Adrenal gland (tissue), 5 donors: ENCODE results near the gene PARD3B.

Experiments used
- CTCF ChIP-seq, 6 experiments: fragments of 450-650 bp in 4 of 6; fragments of 200-600 bp in 2 of 6; sonication (generic) in 1 of 6; IDR thresholded peaks; 1 replicate in 5 of 6; 2 replicates in 1 of 6; pipeline versions ENCODE4 v1.5.1 to v1.8.0; 2016 to 2021; ENCODE audit warnings: antibody characterized with exemption in 6 of 6, mild to moderate bottlenecking in 2 of 6, moderate library complexity in 1 of 6
- POLR2A ChIP-seq, 2 donors: fragments of 450-650 bp; IDR thresholded peaks; one replicate each; pipeline ENCODE4 v1.6.1; 2017; ENCODE audit warnings: antibody characterized with exemption in 2 of 2, mild to moderate bottlenecking in 2 of 2, moderate library complexity in 1 of 2
- donor health status: DM: no; HTN: no; CAD: no.

GRCh38 chr2:205590759-205591158 lies 1045.5 kb downstream of the PARD3B start:
- no peak for TF ChIP-seq CTCF (IDR thresholded peaks at IDR 0.05)
- TF ChIP-seq POLR2A (IDR thresholded peaks at IDR 0.05): no peak
